NCI-H345 treated with DMSO at 0.1 percent for 48 hours (cell line): Measurements from ENCODE around the gene KCNIP1.
"Not testable (repeated sequence)": the region's sequence is repeated elsewhere in the genome, so short reads cannot be mapped to it uniquely, and the experiment has no call there.

Source experiments
- DNase-seq: peaks from one replicate; lab custom pipeline; 2025; ENCODE audit not compliant: unreplicated experiment; lab: John Stamatoyannopoulos, UW

The KCNIP1 gene

GRCh38 chr5:170745481-170746071 lies 241.8 kb downstream of the KCNIP1 start:
- no peak for DNase-seq

DNA sequence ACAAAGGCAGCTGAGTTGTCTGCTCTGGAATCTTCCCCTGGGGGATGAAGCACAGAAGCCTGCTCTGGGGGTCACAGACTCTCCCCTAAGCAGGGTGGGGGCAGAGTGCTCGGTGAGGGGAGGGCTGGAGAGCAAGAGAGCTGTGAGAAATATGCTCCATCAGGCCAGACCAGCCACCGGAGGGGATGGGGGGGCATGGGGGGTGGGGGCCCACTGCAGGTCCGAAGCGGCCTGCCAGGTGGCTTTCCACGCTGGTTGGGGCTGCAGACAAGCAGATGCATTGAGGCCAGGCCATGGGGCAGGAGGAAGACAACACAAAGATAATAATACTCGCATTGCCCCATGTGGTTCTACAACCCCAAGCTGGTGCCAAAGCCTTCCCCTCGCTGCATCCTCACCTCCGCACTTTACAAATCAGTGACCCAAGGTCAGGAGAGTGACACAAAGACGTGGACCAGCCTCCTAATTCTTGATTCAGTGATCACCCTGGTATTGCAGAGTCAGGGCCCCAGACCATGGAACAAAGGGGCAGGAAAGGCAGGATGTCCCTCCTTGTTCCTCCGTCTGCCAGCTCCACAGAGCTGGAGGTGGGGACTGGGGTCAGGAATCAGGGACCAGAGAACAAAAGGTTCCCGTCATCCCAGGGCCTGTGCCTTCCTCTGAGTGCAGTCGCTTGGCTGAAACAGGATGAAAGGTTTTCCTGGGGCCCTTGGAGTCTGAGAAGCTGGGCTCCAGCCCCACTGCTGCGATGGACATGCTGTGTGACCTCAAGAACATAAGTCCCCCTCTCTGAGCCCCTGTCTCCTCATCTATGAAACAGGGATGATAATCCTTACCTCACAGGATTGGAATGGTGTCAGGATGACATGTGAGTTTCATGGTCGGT lies 242.5 kb downstream of the KCNIP1 start:
- no peak for DNase-seq

DNA sequence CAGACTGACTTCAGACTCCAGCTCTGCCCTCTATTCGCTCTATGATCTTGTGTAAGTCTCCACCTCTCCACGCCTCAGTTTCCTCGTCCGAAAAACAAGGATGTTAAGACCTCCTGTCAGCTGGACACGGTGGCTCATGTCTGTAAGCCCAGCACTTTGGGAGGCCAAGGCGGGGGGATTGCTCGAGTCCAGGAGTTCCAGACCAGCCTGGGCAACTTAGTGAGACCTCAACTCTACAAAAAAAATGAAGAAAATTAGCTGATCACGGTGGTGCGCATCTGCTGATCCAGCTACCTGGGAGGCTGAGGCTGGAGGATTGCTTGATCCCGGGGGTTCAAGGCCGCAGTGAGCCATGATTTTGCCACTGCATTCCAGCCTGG lies 243.1 kb downstream of the KCNIP1 start:
- DNase-seq: no peak

DNA sequence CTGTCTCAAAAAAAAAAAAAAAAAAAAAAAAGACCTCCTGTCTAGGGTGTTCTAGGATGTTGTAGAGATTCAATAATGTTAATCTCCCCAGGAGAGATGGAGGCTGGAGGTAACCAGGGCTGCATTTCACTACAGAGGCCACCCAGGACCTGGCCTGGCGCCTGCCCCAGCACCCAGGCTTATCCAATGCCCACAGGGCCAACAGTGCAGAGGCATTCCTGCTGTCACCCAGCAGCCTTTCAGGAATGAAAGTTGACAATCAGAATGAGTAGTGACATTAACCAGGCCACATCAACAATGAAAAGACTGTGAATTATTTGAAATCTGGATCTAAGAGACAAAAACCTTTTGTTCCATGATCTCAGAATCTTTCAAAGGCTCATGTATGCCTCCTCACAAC lies 243.5 kb downstream of the KCNIP1 start:
- no peak for DNase-seq

GRCh38 chr5:170747851-170748250 lies 244.0 kb downstream of the KCNIP1 start:
- DNase-seq: no peak

DNA sequence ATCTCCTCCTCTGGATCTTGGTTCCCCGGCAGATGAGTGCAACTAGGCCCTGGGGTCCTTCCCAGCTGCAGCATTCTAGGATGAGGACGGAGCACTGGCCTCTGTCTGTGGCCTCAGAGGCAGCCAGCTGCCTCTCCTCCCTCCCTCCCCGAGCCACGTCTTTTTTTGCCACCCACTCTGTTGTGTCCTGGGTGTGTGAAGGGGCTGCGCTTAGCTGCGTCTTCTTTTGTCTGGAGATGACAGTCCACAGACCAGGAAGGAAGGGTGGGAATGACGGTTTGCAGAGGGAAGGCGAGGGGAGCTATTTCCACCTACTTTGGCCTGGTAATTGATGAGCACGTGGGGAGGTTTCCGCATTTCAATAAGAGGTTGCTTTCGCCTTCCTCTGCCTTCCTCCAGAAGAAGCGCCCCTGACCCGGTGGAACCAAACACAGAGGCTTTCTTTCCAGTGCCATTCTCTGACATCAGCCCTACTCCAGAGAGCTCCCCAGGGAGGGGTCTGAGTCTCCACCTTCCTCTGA lies 245.2 kb downstream of the KCNIP1 start:
- DNase-seq: no peak

- DNase-seq: no peak
Measured at GRCh38 chr5:170749911-170750431, 246.2 kb downstream of the KCNIP1 start.

DNA sequence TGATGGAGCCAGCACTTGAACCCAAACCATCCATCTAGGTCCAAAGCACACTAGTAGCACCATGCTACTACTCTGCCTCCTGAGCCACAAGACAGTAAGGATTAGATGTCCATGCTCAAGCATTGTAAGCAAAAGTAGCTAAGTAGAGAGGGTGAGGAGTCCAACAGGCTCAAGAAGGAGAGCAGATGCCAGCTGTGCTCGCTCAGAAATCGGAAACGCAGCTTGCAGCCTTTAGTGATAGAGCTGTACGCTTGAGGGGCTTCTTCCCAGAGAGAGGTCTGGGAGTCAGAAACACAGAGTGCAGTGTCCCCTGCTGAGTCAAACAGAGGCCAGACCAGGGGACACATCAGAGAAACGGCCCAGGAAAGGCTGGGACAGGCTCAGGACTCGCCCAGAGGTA lies 247.0 kb downstream of the KCNIP1 start:
- DNase-seq: no peak

GRCh38 chr5:170751631-170752030 lies 247.8 kb downstream of the KCNIP1 start:
- DNase-seq: no peak

DNA sequence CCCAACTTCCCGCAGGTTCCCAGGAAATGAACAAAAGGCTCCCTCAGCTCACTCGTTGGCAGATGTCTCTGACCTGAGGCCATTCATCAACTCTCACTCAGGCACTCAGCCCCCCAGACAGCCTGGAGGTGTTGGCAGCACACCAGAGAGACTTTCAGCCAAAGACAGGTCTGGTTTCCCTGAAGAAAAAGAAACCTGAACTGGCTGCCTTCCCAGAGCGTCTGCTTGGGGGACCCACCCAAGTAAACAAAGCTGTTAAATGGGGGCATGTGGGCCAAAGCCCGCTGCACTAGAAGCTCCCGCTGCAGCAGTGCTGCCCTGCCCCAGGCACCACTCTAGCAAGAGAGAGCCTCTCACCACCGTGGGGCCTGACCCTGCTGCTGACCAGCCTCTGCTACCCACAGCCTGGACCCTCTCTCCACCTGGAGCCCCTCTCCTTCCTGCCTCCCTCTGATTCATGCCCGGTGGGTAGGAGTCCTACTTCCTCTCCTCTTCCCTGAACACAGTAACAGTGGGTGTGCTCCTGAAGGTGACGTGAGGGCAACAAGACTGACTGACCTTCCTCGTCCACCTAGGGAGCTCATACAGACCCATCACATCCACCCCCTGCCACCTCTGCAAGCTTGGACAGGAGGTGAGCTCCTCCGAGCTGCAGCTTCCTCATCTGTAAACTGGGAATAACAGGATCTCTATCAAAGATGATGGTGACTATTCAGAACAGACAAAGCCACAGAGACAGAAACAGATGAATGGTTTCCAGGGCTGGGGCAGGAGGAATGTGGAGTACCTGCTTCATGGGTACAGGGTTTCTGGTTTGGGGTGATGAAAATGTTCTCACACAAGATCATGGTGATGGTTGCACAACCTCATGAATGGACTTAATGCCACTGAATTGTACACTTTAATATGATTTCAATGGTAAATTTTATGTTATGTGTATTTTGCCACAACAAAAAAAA lies 248.7 kb downstream of the KCNIP1 start:
- peak; percentile 52 for DNase-seq

DNA sequence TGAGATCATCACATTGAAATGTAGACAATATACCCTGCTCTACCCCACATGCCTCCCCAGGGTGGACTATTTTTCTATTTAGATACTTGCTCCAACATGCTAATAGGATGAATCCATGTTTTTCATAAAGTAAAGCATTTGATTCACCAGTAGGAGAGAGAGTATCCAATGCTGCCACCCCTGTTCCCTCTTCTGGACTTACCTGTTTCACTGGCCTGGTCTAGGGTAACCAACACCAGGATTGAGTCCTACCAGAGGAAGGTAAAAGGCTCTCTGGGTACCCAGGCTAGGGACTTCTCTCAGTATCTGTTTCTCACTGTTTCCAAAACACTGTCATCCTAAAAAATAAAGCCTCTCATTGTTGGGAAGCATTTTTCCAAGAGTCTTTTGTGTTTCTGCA lies 249.5 kb downstream of the KCNIP1 start:
- DNase-seq: no peak

GRCh38 chr5:170754508-170754907 lies 250.7 kb downstream of the KCNIP1 start:
- not testable (repeated sequence) for DNase-seq

DNA sequence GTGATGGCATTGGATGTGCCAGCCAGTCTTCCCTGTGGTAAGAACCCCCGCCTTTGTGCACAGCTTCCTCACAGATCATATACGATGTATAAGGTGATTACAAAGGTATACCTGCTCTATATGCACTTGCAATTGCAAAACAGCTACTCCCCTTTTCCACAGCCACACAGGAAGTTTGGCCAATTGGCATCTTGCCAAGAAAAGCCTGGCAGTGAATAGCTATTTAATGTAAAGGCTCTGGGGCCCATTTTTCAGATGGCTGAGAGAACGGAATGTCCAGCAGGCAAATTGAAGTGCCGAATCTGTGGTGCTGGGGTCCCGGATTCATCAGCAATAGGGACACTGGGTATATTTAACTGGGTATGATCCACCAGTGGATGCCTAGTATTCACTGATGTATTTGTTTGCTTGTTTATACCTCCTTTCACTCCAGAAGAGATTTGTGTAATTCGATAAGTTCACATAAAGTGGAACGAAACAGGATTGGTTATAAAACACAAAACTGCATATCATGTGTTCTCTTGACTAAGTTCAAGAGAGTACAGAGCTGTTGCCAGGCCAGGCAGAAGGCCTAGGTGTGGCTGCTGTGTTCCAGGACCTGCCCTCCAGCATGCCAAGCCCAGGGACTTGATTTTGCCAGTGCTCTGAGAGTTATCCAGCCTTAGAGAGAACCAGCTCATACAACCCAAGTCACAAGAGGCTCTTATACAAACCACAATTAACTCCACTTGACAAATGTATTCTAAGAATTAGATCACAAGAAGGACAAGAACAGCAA lies 252.0 kb downstream of the KCNIP1 start:
- peak; percentile 25 for DNase-seq

- DNase-seq: no peak
Measured at GRCh38 chr5:170756691-170757090, 252.9 kb downstream of the KCNIP1 start.

GRCh38 chr5:170757182-170757601 lies 253.4 kb downstream of the KCNIP1 start:
- no peak for DNase-seq

DNA sequence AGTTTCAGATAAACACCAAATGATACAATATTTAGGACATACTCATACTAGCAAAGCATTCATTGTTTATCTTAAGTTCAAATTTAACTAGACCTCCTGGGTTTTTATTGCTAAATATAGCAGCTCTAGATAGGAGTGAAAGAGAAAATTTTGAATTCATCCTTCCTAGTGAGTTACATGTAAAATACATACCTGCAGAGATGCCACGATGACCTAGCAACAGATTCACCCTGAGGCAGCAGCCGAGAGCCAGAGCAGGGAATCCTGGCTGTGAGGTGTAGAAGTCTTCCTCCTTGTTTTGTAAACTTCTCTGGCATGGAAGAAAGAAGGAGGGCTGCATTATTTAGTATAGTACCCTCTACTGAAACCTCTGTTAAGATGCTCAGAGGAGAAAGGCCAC lies 253.8 kb downstream of the KCNIP1 start:
- DNase-seq: no peak

- no peak for DNase-seq
Measured at GRCh38 chr5:170758481-170758880, 254.7 kb downstream of the KCNIP1 start.

- DNase-seq: no peak
Measured at GRCh38 chr5:170760113-170760512, 256.3 kb downstream of the KCNIP1 start.

- DNase-seq: no peak
Measured at GRCh38 chr5:170761048-170761707, 257.4 kb downstream of the KCNIP1 start.

DNA sequence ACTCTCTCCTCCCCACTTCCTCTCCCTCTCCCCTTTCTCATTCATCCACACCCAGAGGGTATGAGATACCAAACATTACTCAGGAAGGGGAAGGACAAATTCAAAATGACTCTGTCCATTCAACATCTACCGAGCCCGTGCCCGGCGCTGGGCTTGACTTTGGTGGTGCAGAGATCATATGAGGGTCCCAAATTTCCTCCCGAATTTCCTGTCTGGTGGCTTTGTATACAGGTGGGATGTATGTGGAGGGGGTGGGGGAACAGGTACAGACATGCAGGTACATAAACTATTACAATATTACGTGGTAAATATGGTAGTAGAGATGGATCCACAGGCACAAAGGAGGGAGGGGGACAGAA lies 257.9 kb downstream of the KCNIP1 start:
- no peak for DNase-seq
